Duodenal mucosa (tissue), 2 donors: ENCODE measurements around the gene SYCP2.

ENCODE experiments used
- H3K27ac ChIP-seq: one replicate; pipeline ENCODE4 v1.7.0; 2013; ENCODE audit warnings: low read depth, low read length
- H3K27me3 ChIP-seq, 2 donors: one replicate each; pipeline ENCODE4 v1.7.0; 2013; ENCODE audit warnings: low read length in 2 of 2, control low read depth in 1 of 2; ENCODE audit not compliant: insufficient read depth in 2 of 2, control insufficient read depth in 1 of 2
- H3K36me3 ChIP-seq, 2 donors: one replicate each; pipeline ENCODE4 v1.7.0; 2013; ENCODE audit warnings: low read length in 2 of 2, control low read depth in 1 of 2; ENCODE audit not compliant: insufficient read depth in 2 of 2, control insufficient read depth in 1 of 2
- H3K4me1 ChIP-seq, 2 donors: one replicate each; pipeline ENCODE4 v1.7.0; 2013; ENCODE audit warnings: low read length in 2 of 2, control low read depth in 1 of 2; ENCODE audit not compliant: insufficient read depth in 2 of 2, control insufficient read depth in 1 of 2
- H3K4me3 ChIP-seq, 2 donors: one replicate each; pipeline ENCODE4 v1.7.0; 2013; ENCODE audit warnings: low read length in 2 of 2, low read depth in 1 of 2
- H3K9ac ChIP-seq, 2 donors: one replicate each; pipeline ENCODE4 v1.7.0; 2013; ENCODE audit warnings: low read length in 2 of 2, low read depth in 1 of 2
- H3K9me3 ChIP-seq, 2 donors: one replicate each; pipeline ENCODE4 v1.7.0; 2013; ENCODE audit warnings: low read length in 2 of 2, control low read depth in 1 of 2; ENCODE audit not compliant: control insufficient read depth in 1 of 2

SYCP2 gene

GRCh38 chr20:59944726-59945125 is 11.3 kb upstream of the SYCP2 start:
- H3K9me3 ChIP-seq: no peaks in the 10 kb centered on the region
- peaks cover 18 to 30% of the 10 kb centered on the region in 2 donors for H3K4me1 ChIP-seq
- no peak overlapping the region for H3K4me3 ChIP-seq
- no peaks in the 10 kb centered on the region for H3K27me3 ChIP-seq
- H3K36me3 ChIP-seq: peaks cover 12 to 29% of the 10 kb centered on the region in 2 donors
- H3K9ac ChIP-seq: no peak overlapping the region
- no peak overlapping the region for H3K27ac ChIP-seq

GRCh38 chr20:59942245-59942644 is 8.8 kb upstream of the SYCP2 start:
- H3K27ac ChIP-seq: no peak overlapping the region
- H3K9ac ChIP-seq: peak overlapping the region in 1 of 2 donors; percentile 14
- H3K4me1 ChIP-seq: peaks cover 33 to 35% of the 10 kb centered on the region in 2 donors
- no peak overlapping the region for H3K4me3 ChIP-seq
- peaks cover 12 to 29% of the 10 kb centered on the region in 2 donors for H3K36me3 ChIP-seq
- H3K9me3 ChIP-seq: no peaks in the 10 kb centered on the region
- no peaks in the 10 kb centered on the region for H3K27me3 ChIP-seq

GRCh38 chr20:59940956-59941294 is 7.5 kb upstream of the SYCP2 start:
- Histone ChIP-seq H3K27me3 (no peaks in the 10 kb centered on the region), H3K4me3 (peak overlapping the region; percentile 78 to 92), H3K4me1 (peaks cover 40 to 42% of the 10 kb centered on the region in 2 donors), H3K9me3 (no peaks in the 10 kb centered on the region), H3K9ac (peak overlapping the region; percentile 75 to 96), H3K27ac (peak overlapping the region; percentile 92), H3K36me3 (peaks cover 12 to 29% of the 10 kb centered on the region in 2 donors)

- Histone ChIP-seq H3K27ac (peak within 1 kb of the TSS; percentile 92), H3K9ac (peak within 1 kb of the TSS; percentile 75 to 96), H3K36me3 (peaks cover 12 to 29% of the 10 kb centered on the region in 2 donors), H3K4me3 (peak within 1 kb of the TSS; percentile 78 to 92), H3K27me3 (no peaks in the 10 kb centered on the region), H3K9me3 (no peaks in the 10 kb centered on the region), H3K4me1 (peaks cover 42% of the 10 kb centered on the region in 2 donors)
Measured at GRCh38 chr20:59940129-59940955, 6.9 kb upstream of the SYCP2 start, which contains the start of the genes FAM217B and PPP1R3D. Gene FAM217B, plus strand, starts transcription at chr20:59940389. Its CDS starts 3,555 bp downstream, at chr20:59943944. Gene PPP1R3D, minus strand, starts transcription at chr20:59940305. Its CDS starts 374 bp downstream, at chr20:59939931.

- peaks cover 42% of the 10 kb centered on the region in 2 donors for H3K4me1 ChIP-seq
- H3K36me3 ChIP-seq: peaks cover 11 to 24% of the 10 kb centered on the region in 2 donors
- H3K27ac ChIP-seq: peak overlapping the region; percentile 92
- peak overlapping the region; percentile 78 to 92 for H3K4me3 ChIP-seq
- H3K9ac ChIP-seq: peak overlapping the region; percentile 75 to 85
- H3K27me3 ChIP-seq: no peaks in the 10 kb centered on the region
- no peaks in the 10 kb centered on the region for H3K9me3 ChIP-seq
Measured at GRCh38 chr20:59939879-59940128, 6.4 kb upstream of the SYCP2 start.

- peak overlapping the region; percentile 75 to 85 for H3K9ac ChIP-seq
- H3K27ac ChIP-seq: peak overlapping the region; percentile 92
- no peaks in the 10 kb centered on the region for H3K27me3 ChIP-seq
- H3K9me3 ChIP-seq: no peaks in the 10 kb centered on the region
- peaks cover 6 to 19% of the 10 kb centered on the region in 2 donors for H3K36me3 ChIP-seq
- peak overlapping the region; percentile 78 to 92 for H3K4me3 ChIP-seq
- peaks cover 42 to 44% of the 10 kb centered on the region in 2 donors for H3K4me1 ChIP-seq
Measured at GRCh38 chr20:59939052-59939878, 5.8 kb upstream of the SYCP2 start.

GRCh38 chr20:59938696-59939051 is 5.2 kb upstream of the SYCP2 start:
- Histone ChIP-seq H3K9ac (peak overlapping the region in 1 of 2 donors; percentile 30), H3K9me3 (no peaks in the 10 kb centered on the region), H3K4me3 (peak overlapping the region; percentile 78 to 92), H3K27me3 (no peaks in the 10 kb centered on the region), H3K4me1 (peaks cover 42 to 46% of the 10 kb centered on the region in 2 donors), H3K27ac (no peak overlapping the region), H3K36me3 (peaks cover 0 to 13% of the 10 kb centered on the region in 2 donors)

- Histone ChIP-seq H3K4me3 (peak overlapping the region; percentile 30 to 78), H3K27me3 (no peaks in the 10 kb centered on the region), H3K9ac (peak overlapping the region in 1 of 2 donors; percentile 30), H3K27ac (no peak overlapping the region), H3K36me3 (peaks cover 0 to 9% of the 10 kb centered on the region in 2 donors), H3K4me1 (peaks cover 42 to 46% of the 10 kb centered on the region in 2 donors), H3K9me3 (no peaks in the 10 kb centered on the region)
Measured at GRCh38 chr20:59938221-59938620, 4.8 kb upstream of the SYCP2 start.

- no peaks in the 10 kb centered on the region for H3K27me3 ChIP-seq
- H3K4me3 ChIP-seq: no peak overlapping the region
- no peaks in the 10 kb centered on the region for H3K36me3 ChIP-seq
- H3K9me3 ChIP-seq: no peaks in the 10 kb centered on the region
- no peak overlapping the region for H3K9ac ChIP-seq
- H3K4me1 ChIP-seq: peaks cover 35 to 46% of the 10 kb centered on the region in 2 donors
- no peak overlapping the region for H3K27ac ChIP-seq
Measured at GRCh38 chr20:59937150-59937549, 3.7 kb upstream of the SYCP2 start.

GRCh38 chr20:59936409-59936808 is 3.0 kb upstream of the SYCP2 start:
- H3K4me1 ChIP-seq: peaks cover 28 to 41% of the 10 kb centered on the region in 2 donors
- H3K9ac ChIP-seq: peak overlapping the region in 1 of 2 donors; percentile 1
- no peaks in the 10 kb centered on the region for H3K27me3 ChIP-seq
- H3K27ac ChIP-seq: no peak overlapping the region
- H3K9me3 ChIP-seq: no peaks in the 10 kb centered on the region
- H3K4me3 ChIP-seq: no peak overlapping the region
- no peaks in the 10 kb centered on the region for H3K36me3 ChIP-seq
